ENCODE measurements around the gene KLF15.

Gene KLF15

GRCh38 chr3:126389112-126389793, 32.0 kb upstream of the KLF15 start:
- no peak for DNase-seq

GRCh38 chr3:126381966-126382365, 24.8 kb upstream of the KLF15 start:
- no peak for DNase-seq

GRCh38 chr3:126380011-126380768, 23.0 kb upstream of the KLF15 start:
- DNase-seq = no peak

- DNase-seq = no peak
Observed at GRCh38 chr3:126378341-126378751, 21.1 kb upstream of the KLF15 start.

- no peak for DNase-seq
Observed at GRCh38 chr3:126377211-126377610, 20.0 kb upstream of the KLF15 start.

- DNase-seq = no peak
Observed at GRCh38 chr3:126376444-126376843, 19.2 kb upstream of the KLF15 start.

- DNase-seq = no peak
Observed at GRCh38 chr3:126375835-126376331, 18.7 kb upstream of the KLF15 start.

GRCh38 chr3:126373682-126374601, 16.7 kb upstream of the KLF15 start:
- DNase-seq = no peak

- no peak for DNase-seq
Observed at GRCh38 chr3:126373146-126373613, 16.0 kb upstream of the KLF15 start.

- no peak for DNase-seq
Observed at GRCh38 chr3:126372413-126373145, 15.4 kb upstream of the KLF15 start.

- DNase-seq = no peak
Observed at GRCh38 chr3:126371096-126371705, 14.0 kb upstream of the KLF15 start.

- no peak for DNase-seq
Observed at GRCh38 chr3:126370606-126371005, 13.4 kb upstream of the KLF15 start.

- DNase-seq = no peak
Observed at GRCh38 chr3:126370055-126370454, 12.8 kb upstream of the KLF15 start.

- DNase-seq = no peak
Observed at GRCh38 chr3:126369490-126369889, 12.3 kb upstream of the KLF15 start.

GRCh38 chr3:126367316-126367805, 10.2 kb upstream of the KLF15 start:
- no peak for DNase-seq

- DNase-seq = no peak
Observed at GRCh38 chr3:126365351-126366277, 8.4 kb upstream of the KLF15 start.

- DNase-seq = no peak
Observed at GRCh38 chr3:126364731-126365301, 7.6 kb upstream of the KLF15 start.

- DNase-seq = no peak
Observed at GRCh38 chr3:126364130-126364695, 7.0 kb upstream of the KLF15 start.

- DNase-seq = no peak
Observed at GRCh38 chr3:126361211-126361610, 4.0 kb upstream of the KLF15 start.

GRCh38 chr3:126360714-126361060, 3.5 kb upstream of the KLF15 start:
- no peak for DNase-seq
